Jurkat, Clone E6-1 (cell line): Measurements from ENCODE around the gene LRRC61.
A peak's percentile ranks its signal among the peaks of the same experiment; 100 is the strongest.
"Not testable (repeated sequence)": the region's sequence is repeated elsewhere in the genome, so short reads cannot be mapped to it uniquely, and the experiment has no call there.

ENCODE experiments used
- DNase-seq: peaks from one replicate; pipeline ENCODE4 v3.0.0-alpha.2; 2011; ENCODE audit warnings: low read depth, low spot score
- H3K4me3 ChIP-seq: 2 replicates; pipeline ENCODE4 v1.5.1; 2011; ENCODE audit warnings: mild to moderate bottlenecking, low read length, control low read depth, moderate library complexity

LRRC61 gene

DNA sequence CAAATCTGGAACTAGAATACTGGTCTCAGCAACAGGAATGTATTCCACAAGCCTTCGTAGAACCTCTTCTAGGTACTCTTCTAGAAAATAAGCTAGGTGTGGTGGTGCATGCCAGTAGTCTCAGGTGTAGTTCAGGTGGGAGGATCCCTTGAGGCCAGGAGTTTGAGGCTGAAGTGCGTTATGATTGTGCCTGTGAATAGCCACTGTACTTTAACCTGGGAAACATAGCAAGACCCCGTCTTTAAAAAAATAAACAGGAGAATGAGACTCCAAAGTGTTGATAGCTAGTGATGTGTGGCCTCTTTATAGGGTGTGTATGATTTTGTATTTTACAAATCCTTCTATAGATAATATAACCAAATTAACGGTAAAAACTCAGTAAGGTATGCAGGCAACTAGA is 54.5 kb downstream of the LRRC61 start:
- no peak for DNase-seq
- H3K4me3 ChIP-seq, result no peak overlapping the region

DNA sequence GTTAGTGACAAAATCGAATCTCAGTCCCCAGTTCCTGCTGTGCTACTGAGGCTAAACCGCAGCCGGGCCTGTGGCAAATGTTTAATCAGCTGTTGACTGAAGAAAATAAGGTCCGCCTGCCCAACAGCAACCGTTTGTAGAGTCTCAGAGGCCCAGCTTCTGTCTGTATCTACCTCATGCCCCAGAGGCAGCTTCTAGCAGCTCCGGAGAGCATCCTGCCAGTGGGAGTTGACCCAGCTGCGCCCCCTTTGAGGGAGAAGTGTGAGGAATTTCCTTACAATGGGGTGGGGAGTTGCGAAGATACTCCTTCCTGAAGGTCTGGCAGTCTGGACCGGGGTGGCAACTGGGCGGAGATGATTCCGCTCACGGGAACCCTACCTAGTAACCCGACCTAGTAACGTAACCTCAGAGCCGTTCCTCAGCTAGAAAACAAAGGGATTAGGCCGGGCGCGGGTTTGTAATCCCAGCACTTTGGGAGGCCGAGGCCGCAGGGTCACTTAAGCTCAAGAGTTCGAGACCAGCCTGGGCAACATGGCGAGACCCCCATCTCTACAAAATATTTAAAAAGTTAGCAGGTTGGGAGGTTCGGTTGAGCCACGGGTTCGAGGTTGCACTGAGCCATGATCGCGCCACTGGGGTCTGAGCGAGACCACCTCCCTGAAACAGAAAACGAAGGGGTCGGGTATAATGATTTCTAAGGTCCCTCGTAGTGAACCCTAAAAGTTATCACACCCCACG is 55.1 kb downstream of the LRRC61 start:
- peak overlapping the region; percentile 80 for H3K4me3 ChIP-seq
- DNase-seq, result peak; percentile 73

DNA sequence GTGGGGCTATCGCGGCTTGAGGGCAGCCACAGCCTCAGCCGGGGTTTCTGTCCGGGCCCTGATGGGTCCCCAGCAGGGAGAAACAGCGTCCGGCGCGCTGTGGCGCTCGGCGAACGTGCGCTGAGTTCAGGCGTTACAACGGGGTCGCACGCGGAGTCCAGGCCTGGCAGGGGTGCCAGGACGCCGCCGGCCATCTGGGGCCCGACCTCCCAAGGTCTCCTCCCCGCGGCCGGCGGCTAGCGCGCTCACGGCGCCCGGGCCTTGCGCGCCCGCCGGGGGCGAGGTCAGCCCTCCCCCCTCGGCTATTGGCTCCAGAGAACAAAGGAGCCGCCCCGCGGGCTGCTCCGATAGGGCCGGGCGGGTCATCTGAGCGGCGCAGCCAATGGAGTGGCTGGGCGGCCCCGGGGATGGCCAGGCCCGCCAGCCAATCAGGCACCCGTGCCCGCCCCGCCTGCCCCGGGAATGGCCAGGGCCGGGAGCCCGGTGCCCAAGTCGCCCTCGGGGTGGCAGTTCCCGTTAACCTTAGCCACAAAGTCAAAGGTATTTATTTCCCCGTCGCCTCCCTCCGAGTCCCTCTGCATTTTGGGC is 55.8 kb downstream of the LRRC61 start, which contains the start of gene ZNF775:
ZNF775 (plus strand) TSS at position 478 of the 588 bp plus-strand sequence. CDS start 9,141 bp downstream, outside the sequence.
- H3K4me3 ChIP-seq, result peak within 1 kb of the TSS; percentile 88
- peak; percentile 87 for DNase-seq

DNA sequence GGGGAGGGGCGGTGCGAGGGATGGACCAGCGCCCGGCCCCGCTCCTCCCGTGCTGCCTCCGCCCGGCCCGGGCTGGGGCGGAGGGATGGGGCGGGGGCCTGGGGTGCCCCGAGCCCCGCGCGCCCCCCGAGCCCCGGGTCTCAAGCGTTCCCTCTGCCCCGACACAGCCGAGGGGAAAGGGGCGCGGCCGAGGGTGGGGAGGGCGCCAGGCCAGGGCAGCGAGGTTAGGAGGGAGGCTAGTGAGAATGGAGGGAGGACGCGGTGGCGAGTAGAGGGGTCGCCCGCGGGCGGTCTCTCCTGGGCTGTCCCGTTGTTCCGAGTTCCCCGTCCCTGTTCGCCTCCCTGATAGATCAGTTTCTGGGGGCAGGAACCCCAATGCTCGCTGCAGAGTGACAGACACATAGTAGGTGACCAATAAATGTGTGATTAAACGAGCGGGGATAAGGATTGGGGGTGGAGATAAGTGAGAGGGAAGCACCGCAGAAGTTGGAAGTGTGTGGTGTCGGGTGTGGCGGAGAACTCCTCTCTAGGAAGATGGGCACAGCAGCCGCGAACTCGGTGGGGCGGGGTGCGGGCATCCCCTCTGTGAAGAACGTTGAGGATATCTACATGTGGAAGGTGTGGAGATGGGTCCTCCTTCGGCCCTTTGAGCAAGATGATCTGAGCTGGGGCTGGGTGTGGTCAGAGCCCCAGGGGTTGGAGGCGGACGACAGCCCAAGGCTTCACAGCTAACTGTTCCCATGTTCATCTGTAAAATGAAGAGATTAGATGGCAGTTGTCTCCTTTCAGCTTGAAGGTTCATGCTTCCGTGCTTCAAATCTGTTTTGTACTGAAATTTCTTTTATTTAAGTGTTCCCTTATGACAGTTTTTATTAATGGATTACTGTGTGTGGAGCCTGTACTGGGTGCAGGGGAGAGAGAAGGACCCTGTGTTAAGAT is 56.6 kb downstream of the LRRC61 start:
- DNase-seq, result no peak

DNA sequence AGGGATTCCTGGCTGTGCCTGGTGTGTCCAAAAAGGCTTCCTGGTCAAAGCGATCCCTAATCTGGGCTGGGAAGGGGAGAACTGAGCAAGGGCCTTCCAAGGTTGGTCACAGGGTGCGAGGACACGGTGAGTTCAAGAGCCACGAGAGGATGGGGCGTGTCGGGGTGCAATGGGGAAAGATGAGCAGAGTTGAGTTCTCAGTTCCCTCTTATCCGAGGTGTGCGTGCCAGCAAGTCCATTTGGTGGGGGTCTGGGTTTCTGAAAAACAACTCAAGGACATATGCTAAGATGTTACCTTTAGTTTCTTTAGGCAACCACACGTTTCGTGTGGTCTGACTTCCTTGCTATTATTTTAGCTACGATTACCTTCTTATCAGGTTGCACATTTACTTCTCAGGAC is 57.3 kb downstream of the LRRC61 start:
- DNase-seq, result no peak
- H3K4me3 ChIP-seq, result peak overlapping the region; percentile 88

More for the DNA sequence above, 56.6 kb downstream of the LRRC61 start:
- H3K4me3 ChIP-seq, result peak overlapping the region; percentile 88

DNA sequence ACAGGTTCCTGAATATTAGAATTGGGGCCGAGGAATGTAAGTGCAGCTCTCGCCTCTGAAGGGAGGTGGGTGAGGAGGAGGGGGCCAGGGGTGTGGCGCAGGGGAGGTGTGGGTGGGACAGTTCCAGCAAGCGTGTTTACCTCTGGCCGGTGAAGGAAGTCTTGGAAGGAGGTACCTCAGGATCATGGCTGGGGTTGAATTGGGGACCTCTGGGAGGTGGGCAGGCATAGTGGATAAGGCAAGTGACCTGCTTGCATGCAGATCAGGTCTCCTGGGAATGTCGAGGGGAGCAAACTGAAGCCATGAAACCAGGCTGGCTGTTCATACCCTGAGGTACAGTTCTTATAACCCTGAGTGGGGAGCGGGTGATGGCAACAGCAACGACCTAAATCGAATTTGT is 57.9 kb downstream of the LRRC61 start:
- H3K4me3 ChIP-seq, result no peak overlapping the region
- no peak for DNase-seq

DNA sequence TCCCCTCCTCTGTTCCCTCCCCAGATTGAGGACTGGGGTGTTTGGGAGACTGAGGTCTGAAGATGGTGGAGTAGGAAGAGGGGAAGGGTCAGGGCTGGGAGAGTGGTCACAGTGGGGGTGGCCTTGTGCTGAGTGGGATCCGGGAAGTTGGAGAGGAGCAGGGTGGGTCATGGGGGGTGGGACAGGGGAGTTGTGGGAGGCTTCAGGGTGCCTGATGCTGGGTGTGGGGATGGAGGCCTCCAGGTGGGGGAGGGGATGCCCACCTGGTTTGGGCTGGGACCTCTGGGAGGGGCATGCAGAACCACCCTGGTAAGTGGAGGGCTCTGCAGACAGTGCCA is 58.6 kb downstream of the LRRC61 start:
- no peak for DNase-seq
- H3K4me3 ChIP-seq, result no peak overlapping the region

DNA sequence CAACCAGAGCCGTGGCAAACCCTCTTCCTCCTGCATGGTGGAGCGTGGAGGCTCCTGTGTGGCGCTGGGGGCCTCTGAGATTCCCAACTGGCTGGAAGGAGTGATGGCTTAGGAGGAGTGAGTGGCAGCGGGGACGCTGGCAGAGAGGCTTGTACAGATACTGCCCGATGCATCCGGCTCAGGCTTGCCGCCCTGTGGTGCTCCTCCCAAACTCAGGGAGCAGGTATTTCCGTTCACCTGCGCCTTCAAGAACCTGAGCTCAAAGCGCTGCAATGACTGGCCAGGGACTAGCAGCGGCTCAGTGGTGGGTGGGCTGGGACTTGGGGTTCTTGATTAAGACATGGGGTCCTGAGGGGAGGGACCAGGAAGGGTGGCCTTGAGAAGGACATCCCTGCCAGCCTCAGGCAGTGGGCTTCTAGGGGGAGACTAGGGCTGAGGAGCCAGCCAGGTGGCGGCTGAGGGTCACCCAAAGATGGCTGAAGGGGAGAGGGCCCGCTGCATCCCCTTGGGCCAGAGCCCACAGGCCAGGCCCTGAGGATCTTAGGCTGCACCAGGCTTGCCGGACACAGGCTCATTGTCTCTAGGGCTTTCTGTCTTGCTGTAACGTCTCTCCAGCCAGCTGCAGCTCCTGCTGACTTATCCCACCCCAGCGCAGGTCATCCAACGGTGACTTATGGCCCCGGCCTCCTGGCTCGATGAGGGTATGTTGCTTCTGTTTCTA is 59.1 kb downstream of the LRRC61 start:
- no peak overlapping the region for H3K4me3 ChIP-seq
- DNase-seq, result no peak

DNA sequence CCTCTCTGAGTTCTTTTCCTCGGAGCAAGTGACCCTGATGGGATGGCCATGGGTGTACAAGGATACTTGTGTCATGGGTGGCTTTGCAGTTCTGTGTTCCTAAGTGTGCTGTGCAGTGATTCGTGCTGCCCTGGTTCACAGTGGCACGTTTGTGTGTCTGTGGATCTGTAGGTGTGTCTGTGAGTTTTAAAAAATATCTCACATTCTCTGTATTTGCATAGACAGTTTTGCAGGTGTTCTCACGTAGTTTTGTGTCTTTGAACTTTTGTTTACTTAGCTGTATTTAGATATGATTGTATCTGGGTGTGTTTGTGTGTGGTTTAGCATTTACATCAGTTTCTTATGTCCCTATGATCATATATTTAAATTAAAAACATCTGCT is 59.7 kb downstream of the LRRC61 start:
- H3K4me3 ChIP-seq, result no peak overlapping the region
- DNase-seq, result no peak

DNA sequence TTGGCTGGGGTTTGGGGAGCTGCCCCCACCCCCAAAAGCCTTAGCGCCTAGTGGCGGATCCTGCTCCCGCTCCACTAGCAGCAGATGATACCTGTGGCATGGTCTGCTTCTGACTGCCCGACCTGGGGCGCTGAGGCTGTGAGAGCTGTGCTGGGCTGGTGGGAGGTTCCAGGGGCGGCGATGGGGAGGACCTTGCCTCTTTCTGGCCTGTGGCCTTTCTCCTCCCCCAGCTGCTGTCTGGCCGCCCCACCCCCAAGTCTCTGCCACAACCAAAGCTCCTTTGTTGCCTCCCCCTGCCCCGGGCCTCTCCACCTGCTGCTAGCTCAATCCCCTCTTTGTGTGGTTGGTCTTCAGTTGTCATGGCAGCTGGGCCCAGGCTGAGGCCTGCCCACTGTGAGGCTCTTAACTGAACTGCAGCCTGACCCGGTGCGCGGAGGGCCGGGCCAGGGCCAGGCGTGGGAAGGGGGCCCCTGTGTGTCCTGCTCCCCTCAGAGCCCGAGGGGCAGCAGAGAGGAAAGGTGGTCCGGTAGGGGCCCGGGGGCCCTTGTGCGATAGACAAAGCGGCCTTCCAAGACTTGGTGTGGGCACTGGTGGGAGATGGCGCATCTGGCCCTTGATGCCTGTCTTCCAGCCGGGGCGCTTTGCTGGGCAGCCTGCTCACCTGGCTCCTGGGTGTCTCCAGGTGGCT is 60.7 kb downstream of the LRRC61 start:
- H3K4me3 ChIP-seq, result no peak overlapping the region
- DNase-seq, result no peak

DNA sequence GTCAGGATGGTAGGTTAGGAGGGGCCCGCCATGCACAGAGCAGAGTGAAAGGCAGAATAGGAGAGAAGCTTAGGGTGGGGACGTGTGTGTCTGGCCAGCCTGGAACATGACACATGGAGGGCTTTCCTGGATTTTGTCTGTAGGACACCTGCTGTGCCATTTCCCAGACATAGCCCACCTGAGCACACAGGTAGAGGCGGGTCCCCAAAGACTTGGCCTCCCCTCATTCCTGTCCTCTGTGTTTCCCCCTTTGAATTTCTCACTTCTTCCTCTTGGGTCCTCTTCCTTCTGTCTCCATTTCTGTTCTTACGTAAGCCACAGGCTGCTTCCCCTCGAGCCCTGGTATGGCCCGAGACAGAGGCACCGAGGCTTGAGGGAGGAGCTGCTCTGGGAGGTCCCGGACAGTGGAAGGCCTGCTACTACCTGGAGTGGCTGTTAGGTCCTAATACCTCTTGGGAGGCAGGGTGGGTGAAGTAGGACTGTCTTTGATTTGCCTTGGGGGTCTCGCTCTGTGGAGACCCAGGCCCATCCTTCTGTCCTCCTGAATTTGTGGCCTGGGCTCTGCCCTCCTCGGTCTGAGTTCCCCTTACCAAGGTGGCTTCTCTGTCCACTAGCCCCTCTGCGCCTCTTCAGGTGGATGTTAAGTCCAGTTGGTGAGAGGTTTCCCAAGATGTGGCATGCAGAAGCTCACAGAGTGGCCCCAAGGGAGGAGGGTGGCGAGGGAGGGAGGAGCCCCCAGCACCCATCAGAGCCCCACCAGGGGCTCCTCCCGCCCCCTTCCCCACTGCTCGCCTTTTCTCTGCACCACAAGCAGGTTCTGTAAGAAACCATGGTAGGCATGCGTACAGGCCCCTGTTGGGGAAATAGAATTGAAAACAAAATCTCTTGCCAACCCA is 61.5 kb downstream of the LRRC61 start:
- H3K4me3 ChIP-seq, result no peak overlapping the region
- DNase-seq, result no peak

DNA sequence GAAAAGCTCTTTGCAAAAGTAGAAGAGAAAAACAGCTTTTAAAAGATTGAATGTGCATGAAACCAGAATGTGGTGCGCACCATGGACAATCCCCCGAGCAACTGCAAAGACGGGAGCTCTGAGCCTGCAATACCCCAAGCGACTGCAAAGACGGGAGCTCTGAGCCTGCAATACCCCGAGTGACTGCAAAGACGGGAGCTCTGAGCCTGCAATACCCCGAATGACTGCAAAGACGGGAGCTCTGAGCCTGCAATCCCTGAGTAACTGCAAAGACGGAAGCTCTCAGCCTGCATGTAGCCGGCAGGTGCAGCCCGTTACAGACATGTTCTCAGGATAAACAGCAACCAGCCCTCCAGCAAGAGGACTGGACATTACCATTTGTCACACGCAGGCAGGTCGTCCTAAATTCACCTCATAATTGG is 62.2 kb downstream of the LRRC61 start:
- DNase-seq, result no peak
- H3K4me3 ChIP-seq, result no peak overlapping the region

DNA sequence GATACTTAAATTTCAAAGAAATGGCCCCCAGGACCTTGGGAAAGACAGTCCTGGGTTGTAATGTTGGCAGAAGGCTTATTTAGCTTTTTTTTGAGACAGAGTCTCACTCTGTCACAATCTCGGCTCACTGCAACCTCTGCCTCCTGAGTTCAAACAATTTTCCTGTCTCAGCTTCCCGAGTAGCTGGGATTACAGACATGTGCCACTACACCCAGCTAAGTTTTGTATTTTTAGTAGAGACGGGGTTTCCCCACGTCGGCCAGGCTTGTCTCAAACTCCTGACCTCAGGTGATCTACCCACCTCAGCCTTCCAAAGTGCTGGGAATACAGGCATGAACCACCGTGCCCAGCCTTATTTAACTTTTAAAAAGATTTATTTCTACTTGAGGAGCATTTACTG is 62.7 kb downstream of the LRRC61 start:
- DNase-seq, result not testable (repeated sequence)

More for the DNA sequence above, 62.7 kb downstream of the LRRC61 start:
- H3K4me3 ChIP-seq, result not testable (repeated sequence)
